NCI-H1436 (cell line): ENCODE data around the gene TRAF1.

Source experiments
- DNase-seq: peaks from one replicate; lab custom pipeline; 2025; lab: John Stamatoyannopoulos, UW

The TRAF1 gene

DNA sequence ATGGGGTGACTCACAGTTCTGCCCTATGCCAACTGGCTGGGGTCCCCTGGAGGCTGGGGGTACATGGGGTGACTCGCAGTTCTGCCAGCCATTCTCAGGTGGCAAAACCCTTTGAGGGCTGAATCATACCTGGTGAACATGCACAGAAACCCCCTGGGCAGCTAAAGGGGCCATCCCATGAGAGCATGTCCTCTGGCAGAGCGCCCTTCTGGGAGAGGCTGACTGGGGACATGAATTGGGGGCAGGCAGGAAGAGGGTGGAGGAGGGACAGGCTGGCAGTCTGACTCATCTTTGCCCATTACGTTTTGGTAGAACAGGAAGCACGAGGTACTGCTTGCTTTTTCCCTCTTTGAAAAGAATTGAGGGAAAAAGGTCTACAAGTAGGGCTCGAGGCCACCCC, 16.7 kb downstream of the TRAF1 start:
- no peak for DNase-seq

DNA sequence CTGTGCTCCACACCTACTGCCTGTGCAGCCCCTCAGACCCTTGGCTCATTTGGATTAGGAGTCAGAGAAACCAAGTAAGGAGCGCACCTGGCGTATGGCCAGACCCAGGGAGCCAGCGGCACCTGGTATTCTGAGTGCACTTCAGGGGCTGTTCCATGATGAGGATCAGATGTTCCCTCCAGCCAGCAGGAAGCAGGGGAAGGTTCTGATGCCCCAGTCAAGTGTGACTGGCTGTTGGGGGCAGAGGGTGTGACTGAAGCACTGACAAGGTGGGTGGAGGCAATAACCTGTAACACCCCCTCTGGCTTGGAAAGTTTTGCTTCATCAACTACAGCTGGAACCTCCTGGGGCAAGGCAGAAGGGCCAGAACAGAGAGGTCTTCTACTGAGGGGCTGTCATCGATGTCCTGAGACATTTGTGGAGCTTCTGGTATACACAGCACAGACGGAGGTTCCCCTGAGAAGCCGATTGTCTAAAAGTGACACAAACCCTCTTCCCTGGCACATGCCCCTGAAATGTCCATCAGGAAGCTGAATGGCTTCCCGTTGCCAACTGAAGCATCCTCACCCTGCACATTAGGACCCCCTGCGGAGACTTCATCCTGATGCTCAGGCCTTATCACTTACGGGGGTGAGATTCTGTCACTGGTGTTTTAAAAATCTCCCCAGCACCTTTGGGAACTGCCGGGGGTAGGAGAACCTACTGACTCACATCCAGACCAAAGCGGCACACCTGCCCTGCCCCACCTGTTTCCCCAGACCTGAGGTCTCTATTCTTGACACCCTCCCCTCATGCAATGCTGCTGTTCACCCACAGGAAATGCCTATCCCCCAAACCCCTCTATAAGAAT, 21.1 kb downstream of the TRAF1 start:
- DNase-seq: no peak

DNA sequence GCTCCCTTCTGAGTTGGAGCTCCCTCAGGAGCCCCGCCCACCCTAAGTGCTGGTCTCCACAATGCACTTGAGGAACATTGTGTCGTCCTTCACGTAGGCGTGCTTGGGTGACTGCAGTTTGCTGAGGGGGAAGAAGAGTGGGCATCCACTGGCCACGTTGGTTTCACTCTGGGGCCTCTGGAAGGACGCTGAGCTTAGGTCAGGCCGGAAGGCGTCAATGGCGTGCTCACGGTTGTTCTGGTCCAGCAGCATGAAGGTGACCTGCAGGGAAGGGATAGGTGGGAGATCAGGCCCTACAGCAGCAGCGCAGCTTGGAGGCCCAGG, 21.7 kb downstream of the TRAF1 start:
- no peak for DNase-seq

DNA sequence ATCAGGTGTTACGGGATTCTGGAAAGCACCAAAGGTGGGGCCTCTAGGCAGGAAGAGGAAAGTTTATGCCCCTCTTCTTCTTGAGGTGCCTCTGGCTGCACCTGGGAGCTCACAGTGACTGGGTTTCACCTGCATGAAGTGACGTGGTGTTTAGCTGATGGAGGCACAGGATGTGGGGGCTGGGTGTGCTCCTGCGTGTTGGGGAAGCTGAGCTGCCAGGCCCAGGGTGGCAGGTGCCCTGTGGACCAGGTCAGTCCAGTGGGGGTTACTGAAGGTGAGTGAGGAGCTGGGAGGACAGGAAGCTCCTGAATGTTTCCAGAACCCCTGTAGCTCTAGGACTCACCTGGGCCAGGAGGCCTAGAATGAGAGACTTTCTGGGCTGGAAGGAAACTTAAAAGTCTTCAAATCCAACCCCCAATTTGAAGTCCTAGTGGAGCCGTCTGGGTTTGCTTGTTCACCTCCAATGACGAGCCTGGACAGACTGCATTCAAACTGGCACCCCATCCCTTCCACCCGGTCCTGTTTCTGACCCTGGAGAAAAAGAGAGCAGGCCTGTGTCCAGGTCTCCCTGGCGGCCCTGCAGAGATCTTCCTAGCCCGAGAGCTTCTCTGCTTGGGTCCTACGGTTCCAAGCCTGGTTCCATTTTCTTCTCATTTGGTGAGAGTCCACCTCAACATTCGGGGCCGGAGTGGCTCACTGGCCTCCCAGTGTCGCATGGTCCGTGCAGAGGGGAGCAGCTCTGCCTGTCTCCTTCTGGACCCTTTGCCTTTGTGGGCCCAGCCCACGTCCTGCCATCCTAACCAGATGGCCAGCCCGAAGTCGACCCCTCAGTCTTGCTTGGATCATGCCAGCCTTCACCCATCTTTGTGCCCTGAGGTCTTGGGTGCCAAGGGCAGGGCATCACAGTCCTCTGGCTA, 22.3 kb downstream of the TRAF1 start:
- DNase-seq: no peak

DNA sequence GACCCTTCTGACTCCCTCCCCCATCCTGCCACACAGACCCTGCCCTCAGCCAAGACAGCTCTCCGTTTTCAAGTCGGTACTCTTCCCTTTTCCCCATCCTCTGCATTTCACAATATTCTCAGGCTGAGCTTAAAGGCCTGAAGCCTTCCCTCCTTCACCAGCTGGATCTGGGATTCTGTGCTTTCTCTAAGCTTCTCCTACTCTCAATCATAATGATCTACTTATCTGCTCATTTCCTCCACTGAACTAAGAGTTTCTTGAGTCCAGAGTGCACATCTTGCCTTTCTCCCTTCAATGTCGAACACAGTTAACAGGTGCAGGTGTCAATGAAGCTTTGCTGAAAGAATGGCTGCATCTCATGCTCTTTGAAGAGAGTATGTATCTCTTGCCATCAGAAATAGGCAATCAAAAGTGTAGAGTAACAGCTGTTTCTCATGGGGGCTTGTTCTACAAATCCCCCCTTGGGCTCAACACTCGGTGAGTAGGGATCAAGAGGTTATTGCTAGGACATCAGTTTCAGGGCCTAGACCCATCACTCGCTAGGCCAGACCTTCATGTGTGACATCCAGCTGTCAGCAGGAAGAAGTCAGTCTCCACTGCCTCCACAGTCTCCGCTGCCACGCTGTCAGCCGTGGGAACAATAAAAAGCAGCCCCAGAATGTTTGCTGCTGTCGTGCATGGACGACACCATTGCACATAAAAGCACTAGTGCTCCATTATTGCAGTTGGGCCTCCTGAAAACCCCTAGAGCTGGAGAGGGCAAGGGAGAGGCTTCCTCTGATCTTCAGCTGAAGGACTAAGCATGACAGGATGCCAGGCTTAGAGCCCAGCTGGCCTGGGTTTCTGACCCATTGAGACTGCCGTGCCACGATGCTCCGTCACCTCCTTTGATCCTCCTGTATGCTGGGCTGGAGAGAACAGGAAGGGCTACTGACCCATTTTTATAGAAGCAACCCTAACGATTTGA, 23.7 kb downstream of the TRAF1 start:
- no peak for DNase-seq

DNA sequence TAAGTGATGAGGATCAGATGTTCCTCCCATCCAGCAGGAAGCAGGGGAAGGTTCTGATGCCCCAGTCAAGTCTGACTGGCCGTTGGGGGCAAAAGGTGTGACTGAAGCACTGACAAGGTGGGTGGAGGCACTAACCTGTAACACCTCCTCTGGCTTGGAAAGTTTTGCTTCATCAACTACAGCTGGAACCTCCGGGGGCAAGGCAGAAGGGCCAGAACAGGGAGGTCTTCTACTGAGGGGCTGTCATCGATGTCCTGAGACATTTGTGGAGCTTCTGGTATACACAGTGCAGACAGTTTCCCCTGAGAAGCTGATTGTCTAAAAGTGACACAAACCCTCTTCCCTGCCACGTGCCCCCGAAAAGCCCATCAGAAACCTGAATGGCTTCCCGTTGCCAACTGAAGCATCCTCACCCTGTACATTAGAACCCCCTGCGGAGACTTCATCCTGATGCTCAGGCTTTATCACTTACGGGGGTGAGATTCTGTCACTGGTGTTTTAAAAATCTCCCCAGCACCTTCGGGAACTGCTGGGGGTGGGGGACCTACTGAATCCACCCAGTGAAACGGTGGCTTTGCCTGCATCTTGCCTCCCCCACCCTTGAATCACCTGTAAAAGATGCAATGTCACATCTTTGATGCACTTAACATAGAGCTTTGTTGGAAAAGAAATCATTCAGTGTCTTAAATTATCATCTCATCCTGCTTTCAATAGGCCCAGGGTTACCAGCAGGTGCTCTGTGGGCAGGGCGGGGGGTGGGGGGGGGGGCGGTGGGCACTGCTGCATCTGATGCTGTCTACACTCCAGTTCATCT, 24.6 kb downstream of the TRAF1 start:
- DNase-seq: peak; percentile 8

DNA sequence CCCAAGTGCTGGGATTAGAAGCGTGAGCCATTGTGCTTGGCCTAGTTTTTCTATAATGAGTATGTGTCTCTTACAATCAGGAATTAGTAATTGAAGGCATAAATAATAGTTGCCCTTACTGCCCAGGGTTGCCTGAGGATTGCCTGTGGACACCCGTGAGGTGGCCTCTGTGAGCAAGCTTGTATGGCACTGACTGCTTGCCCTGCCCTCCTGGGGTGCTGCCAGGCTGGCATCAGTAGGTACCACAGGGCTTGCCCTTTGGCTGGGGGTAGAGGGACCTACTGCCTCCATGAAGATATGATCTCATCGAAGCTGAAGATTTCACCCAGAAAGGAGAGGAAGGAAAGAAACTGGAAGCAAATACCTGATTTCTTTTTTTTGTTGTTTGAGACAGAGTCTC, 25.8 kb downstream of the TRAF1 start:
- DNase-seq: no peak

DNA sequence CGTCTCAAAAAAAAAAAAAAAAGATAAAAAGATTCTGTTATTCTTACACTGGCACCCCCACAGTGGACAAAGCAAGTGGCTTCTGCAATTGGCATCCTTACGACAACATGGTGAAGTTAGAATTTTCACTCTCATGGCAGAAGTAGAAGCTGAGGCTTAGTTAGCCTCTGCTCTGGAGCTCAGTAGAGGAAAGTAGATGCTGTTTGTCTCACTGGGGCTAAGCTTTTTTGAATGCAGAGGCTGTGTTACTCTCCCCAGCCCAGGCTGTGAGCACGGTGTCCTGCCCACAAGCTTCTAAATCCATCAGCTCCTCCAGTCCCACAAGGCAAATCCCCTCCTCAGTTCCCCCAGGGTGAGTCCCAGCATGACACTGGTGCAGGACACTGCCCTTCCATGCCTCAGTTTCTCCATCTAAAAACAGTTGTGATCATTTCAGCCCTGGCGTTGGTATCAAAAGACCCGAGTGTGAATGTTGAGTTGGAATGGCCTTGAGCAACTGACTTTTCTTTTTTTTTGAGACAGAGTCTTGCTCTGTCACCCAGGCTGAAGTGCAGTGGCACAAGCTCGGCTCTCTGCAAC, 27.0 kb downstream of the TRAF1 start:
- DNase-seq: no peak

DNA sequence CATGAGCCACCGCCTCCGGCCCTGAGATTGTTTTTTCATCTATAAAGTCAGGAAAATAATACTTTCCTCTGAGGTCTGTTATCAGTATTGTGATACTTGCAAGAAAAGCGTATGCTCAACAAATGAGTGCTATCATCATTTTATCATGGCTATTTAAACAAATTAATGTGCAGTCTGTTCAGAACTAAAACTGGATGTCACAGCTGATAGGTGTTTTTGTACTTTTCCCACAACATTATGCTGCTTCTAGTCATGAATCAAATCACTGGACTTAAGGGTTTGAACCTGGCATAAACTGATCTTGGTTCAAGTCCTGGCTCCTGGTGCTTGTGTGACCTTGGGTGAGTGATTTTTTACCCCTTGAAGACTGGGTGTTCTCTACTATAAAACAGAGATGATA, 28.2 kb downstream of the TRAF1 start:
- DNase-seq: no peak

DNA sequence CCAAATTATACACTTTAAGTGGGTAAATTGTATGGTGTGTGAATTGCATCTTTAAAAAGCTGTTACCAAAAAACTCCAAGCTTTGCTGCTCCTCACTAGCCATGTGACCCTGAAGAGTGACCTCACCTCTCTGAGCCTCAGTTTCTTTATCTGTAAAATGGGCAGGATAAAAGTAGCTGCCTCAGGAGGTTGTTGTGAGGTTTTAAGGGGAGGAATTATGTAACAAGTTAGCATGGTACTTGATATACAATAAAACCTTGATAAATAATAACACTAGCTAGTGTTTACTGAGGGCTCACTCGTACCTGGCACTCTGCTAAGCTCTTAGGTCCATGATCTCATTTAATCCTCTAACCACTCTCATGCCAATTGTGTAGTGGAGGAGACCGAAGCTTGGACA, 30.6 kb downstream of the TRAF1 start:
- no peak for DNase-seq

DNA sequence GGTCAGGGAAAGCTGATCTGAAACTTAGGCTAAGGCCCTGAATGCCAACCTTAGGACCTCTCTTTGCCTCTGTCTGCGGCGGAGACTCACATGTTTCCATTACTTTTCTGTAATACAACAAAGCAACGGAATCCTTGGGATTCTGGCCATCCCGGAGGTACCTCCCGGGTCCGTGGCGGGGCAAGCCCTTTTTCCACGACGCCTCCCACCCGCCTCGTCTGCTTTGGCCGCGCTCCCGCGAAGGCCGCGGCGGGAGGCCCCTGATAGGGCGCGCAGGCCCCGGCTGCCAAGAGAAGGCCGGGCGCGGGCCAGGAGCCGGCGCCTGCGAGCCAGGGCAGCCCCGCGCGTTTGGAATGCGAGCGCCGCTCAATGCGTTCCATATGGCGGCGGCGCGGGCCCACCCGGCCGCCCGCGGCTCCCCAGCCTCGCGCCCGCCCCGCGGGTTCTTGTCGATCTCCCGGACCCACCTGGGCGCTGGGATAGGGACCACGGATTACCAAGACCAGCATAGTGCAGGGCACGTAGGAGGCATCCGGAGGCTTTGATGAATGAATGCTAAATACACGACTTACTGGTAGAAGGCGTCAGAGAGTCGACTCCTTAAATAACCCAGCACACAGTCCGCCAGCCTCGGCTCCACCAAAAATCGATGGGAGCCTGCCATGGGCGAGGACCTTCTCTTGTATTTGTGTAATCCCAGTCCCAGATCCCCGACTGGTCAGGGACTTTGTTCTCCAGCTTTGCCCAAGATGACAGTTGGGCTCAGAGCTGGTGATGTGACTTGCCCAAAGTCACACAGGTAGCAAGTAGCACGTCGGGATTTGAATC, 32.1 kb downstream of the TRAF1 start:
- DNase-seq: no peak

DNA sequence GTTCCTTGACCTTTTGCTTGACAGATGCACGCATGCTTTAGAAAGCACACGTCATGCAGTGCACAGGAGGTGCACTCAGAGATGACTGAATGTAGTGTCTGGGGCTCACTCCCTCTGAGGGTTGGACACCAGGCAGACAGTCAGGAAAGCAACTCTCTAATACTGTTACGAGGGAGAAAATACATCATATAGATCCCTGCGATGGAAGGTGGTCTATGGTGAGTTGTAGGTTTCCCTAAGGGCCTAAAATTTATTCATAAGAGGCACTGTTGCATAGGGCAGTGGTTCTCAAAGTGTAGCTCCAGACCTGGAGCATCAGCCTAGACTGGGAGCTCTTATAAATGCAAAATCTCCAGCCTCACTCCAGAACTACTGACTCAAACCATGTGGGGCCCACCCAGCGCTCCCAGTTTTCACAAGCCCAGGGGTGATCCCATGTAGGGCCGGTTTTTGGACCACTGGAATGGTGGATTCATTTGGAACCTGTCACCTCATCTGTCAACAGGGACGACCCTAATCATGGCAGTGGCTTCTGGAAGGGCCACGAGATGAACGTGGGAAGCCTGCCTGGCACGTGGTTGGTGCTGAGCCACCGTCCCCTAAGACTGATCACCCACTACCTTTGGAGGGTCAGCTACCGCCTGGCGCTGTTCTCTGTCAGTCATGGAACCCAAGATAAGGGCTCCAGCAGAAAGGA, 32.8 kb downstream of the TRAF1 start:
- no peak for DNase-seq

DNA sequence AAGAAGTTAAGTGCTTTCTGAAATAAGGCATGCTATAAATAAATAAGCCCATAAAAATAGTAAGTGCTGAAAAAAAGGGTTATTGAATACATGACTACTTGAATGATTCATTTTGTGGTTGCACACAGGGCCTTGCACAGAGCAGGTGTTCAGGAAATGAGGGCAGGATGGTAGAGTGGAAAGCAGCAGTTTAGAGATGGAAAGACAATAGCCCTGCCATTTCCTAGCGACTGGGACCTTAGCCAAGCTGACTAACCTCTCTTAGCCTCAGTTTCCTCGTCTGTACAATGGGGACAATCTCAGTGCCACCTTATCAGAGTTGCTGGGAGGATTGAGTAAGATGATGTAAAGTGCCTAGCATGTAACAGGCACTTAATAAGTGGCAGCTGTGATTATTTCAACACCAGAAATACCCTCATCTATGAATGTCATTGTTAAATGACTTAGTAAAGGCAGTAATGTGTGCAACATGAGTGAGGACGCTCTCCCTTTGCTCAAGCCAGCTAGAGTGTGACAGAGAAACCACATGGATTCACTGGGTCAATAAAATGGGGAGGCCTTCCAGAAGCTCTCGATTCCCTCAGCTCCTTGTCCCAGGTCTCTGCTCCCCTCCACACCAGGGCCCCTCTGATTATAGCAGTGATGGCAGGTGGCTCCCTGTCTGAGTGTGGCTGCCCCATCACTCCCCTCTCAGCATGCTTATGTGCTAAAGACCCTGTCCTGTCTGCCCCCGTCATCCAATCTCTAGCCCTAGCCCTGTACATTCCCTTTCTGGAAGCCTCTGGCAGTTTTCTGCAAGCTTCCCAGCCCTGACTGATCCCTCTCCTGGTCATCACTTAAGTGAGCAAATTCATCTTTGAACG, 33.6 kb downstream of the TRAF1 start:
- DNase-seq: peak; percentile 53

DNA sequence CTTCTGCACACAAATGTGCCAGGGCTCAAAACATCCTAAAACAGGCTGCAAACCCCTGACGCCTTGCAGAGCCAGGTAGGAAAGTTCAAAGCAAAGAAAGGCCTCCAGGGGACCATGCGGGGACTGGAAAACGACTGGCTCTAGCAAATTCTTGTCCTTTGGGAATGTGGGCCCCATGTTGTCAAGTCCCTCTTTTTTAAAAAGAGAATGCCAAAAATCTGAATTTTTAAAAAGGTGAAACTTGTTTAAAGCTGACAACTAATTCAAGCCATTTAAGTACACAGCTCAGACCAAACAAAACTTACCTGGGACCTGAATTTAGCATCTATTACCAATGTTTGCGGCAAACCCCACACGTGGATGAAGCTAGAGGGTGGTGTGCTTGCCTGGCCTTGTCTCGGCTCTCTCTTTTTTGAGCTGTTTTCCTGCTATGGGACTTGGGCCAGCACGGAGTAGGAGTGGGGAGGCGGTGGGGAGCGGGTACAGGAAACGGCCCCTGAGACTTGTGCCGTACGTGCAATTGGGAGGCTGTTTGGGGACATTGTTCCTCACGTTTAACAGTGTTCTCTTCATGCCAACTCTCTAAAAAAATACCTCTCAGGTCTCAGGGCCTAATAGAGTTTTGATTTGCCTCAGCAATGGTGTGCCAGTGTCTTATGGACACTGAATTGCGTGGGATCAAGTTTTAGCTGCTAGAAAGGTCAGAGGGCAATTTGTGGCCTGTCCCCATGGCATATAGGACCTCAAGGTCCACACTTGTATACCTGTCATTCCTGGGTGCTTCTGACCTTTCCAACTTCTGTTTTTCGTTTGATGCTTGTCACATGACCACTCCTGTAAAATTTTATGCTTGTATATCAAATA, 34.5 kb downstream of the TRAF1 start:
- DNase-seq: no peak

DNA sequence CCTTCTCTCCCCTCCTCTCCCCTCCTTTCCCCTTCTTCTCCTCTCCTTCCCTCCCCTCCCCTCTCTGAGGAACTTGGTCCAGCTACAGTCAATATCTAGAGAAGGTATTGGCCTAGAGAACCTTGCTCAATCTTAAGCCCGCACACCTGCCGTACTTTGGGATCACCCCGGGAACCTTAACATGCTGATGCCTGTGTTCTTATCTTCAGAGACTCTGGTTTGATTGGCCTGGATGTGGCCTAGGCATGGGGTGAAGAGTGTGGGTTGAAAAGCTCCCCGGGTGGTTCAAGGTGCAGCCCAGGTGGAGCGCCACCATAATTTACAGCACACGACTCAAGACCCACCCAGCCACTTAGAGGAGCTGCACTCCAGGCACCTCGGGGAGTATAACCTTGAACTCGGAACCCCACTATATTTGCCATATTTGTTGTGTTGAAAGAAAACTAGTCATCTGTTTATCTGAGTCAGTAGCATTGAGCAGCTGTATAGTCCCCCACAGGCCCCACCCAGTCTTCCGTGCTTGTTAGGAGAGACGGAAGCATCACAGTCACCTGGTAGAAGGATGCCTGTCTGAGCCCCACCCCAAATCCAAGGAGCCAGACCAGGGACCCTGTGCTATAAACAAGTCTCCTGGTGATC, 35.2 kb downstream of the TRAF1 start:
- no peak for DNase-seq

DNA sequence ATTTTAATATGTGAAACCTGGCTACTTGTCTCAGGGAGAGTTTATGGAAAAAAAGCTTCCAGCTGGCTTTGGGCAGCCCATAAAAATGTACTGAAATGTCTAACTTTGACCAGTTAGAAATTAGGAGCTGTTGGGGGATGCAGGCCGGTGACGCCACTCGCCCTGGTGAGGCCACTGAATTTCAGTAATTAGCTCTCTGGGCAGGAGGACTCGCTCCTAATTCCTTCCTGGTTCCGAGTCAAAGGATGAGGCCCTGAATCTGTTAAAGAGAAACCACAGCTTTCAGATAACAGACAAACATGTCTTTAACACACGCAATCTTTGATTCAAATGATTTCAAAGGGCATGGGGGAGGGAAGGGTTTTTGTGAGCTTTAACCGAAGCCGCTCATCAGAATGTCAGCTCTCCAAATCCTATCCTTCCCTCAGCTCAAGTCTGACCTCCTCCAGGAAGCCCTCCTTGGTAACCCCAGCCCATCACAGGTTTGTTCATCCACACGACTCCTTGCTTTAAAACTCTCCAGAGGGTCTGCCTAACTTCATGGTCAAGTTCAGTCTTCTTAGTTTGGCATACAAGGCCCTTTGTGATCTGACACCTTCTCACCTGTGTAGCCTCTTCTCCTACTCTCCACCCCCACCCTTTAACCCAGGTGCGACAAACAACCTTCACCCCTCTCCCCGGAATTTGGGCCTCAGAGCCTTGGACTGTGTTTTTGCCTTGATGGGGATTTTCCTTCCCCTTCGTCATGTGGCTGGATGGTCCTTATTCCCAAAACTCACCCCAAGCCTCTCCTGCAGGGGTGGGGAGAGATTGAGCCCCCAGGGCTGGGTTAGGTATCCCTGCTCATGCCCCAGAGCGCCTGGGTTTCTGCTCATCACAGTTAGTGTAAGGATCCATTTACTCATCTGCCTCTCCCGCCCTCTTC, 36.0 kb downstream of the TRAF1 start:
- DNase-seq: no peak
